Motor neuron (in vitro differentiated cells): ENCODE data around the gene GJA4. TPM values are rescaled to one million over a fixed set of nuclear protein-coding genes. Genes with fewer than 3 reads are reported as not detected.

Source experiments
- ATAC-seq, 8 experiments: fragments of 200-7000 bp; cut with Tn5 transposase; replicated peaks in 6 of 8; 2 replicates each; pipeline ENCODE4 v1.8.0; 2021; ENCODE audit warnings: mild to moderate bottlenecking in 8 of 8, moderate library complexity in 8 of 8
- H3K27ac ChIP-seq, 2 donors: fragments of 250-450 bp; sonication (Bioruptor Pico); 2 replicates each; pipeline ENCODE4 v1.9.0; 2021; ENCODE audit warnings: antibody characterized with exemption in 2 of 2, mild to moderate bottlenecking in 2 of 2, moderate library complexity in 1 of 2
- H3K4me1 ChIP-seq, 2 donors: fragments of 250-450 bp; sonication (Bioruptor Pico); replicated peaks in 1 of 2; 2 replicates each; pipeline ENCODE4 v1.6.1; 2021; ENCODE audit warnings: antibody characterized with exemption in 2 of 2, mild to moderate bottlenecking in 2 of 2, moderate library complexity in 1 of 2
- H3K4me3 ChIP-seq, 5 donors: fragments of 250-450 bp; sonication (Bioruptor Pico); 2 replicates each; pipeline ENCODE4 v1.9.0; 2021; ENCODE audit warnings: antibody characterized with exemption in 5 of 5, mild to moderate bottlenecking in 5 of 5, moderate library complexity in 4 of 5
- WGBS, 10 experiments: fragments of 450-650 bp; shearing (Covaris generic); methylation state at CpG; one replicate each; pipeline ENCODE4 v1.0.0; 2022; 5-methylcytosine and 5-hydroxymethylcytosine counted together
- in situ Hi-C, 9 experiments: fragments of 400-800 bp; cut with MboI; loops; one replicate each; pipeline ENCODE4 v1.15.0; 2021; ENCODE audit warnings: low sequenced_read_pairs in 9 of 9, low pct_unique_long_range_greater_than_20kb in 2 of 9; ENCODE audit not compliant: unreplicated experiment in 9 of 9
- total RNA-seq, 8 experiments: library from RNA; unstranded; fragments of 300-600 nt; gene quantifications; 2 replicates each; pipeline versions ENCODE4 v1.2.3 to v1.2.4, GENCODE V29; 2022

GJA4 gene
- total RNA-seq, 8 experiments from 2014 or later = 0.38 to 1.2 (median 0.68) TPM

- Histone ChIP-seq H3K4me3 (no peak overlapping the region), H3K4me1 (peaks cover 18 to 21% of the 10 kb centered on the region in 2 donors), H3K27ac (no peak overlapping the region)
- in situ Hi-C loops = no loop called here
- 60 to 89% (median 81%) methylated on average over 1 to 14 of the region's 14 CpGs; no CpG with 5 or more reads in 1 of the 10 experiments for WGBS, 10 experiments
- ATAC-seq = no peak
These were observed 46.9 kb downstream of the GJA4 start for GRCh38 chr1:34839526-34840305.

- no peak for ATAC-seq
- Histone ChIP-seq H3K4me1 (peaks cover 26 to 28% of the 10 kb centered on the region in 2 donors), H3K27ac (no peak overlapping the region), H3K4me3 (no peak overlapping the region)
- in situ Hi-C loops = no loop called here
- 60 to 100% (median 78%) methylated on average over 1 to 3 of the region's 3 CpGs; no CpG with 5 or more reads in 5 of the 10 experiments for WGBS, 10 experiments
These were observed 47.6 kb downstream of the GJA4 start for GRCh38 chr1:34840426-34840825.

GRCh38 chr1:34842073-34842472 is 49.3 kb downstream of the GJA4 start:
- peak in 2 of 8 experiments; percentile 81 to 90 for ATAC-seq
- Histone ChIP-seq H3K4me3 (no peak overlapping the region), H3K4me1 (peaks cover 42 to 44% of the 10 kb centered on the region in 2 donors), H3K27ac (no peak overlapping the region)
- 33 to 100% (median 89%) methylated on average over 1 to 3 of the region's 3 CpGs; no CpG with 5 or more reads in 3 of the 10 experiments for WGBS, 10 experiments
- in situ Hi-C loops = no loop called here

GRCh38 chr1:34842952-34843371 is 50.2 kb downstream of the GJA4 start:
- ATAC-seq = no peak
- WGBS, 10 experiments = 30 to 100% (median 48%) methylated on average over 1 to 3 of the region's 4 CpGs; no CpG with 5 or more reads in 4 of the 10 experiments

GRCh38 chr1:34843392-34844251 is 50.8 kb downstream of the GJA4 start:
- in situ Hi-C loops = no loop called here
- WGBS, 10 experiments = 25 to 90% (median 45%) methylated on average over 4 to 14 of the region's 14 CpGs; no CpG with 5 or more reads in 1 of the 10 experiments
- peaks cover 48 to 50% of the 10 kb centered on the region in 2 donors for H3K4me1 ChIP-seq
- H3K27ac ChIP-seq = peak overlapping the region; percentile 27 to 55
- peak in 2 of 8 experiments; percentile 13 for ATAC-seq
- no peak overlapping the region for H3K4me3 ChIP-seq

More at GRCh38 chr1:34842952-34843371, 50.2 kb downstream of the GJA4 start:
- H3K4me3 ChIP-seq = no peak overlapping the region
- peaks cover 48 to 50% of the 10 kb centered on the region in 2 donors for H3K4me1 ChIP-seq
- in situ Hi-C loops = no loop called here
- H3K27ac ChIP-seq = peak overlapping the region in 1 of 2 donors; percentile 6

- H3K4me3 ChIP-seq = no peak overlapping the region
- WGBS, 10 experiments = 0% methylated on average over 1 to 4 of the region's 4 CpGs; no CpG with 5 or more reads in 7 of the 10 experiments
- H3K4me1 ChIP-seq = peaks cover 48 to 50% of the 10 kb centered on the region in 2 donors
- peak in 5 of 8 experiments; percentile 64 to 80 (median 75) for ATAC-seq
- peak overlapping the region in 1 of 2 donors; percentile 30 for H3K27ac ChIP-seq
- in situ Hi-C loops = no loop called here
These were observed 51.4 kb downstream of the GJA4 start for GRCh38 chr1:34844252-34844634.

Other genes with a start within 250 kb of the GJA4 start
- gene GJB5, start 38.0 kb upstream of the GJA4 start, total RNA-seq = 10 to 100 TPM in 1 of 8 experiments, 1 to 10 TPM in 2, under 1 TPM in 5; 0.16 to 26.1 (median 0.53) TPM
- gene GJB4, start 33.3 kb upstream of the GJA4 start, total RNA-seq = 1 to 10 TPM in 2 of 8 experiments, under 1 TPM in 3, not detected in 3; 0.32 to 2.4 (median 0.38) TPM
- 1 to 10 TPM in 1 of 8 experiments, under 1 TPM in 7; 0.05 to 8.6 (median 0.35) TPM for gene GJB3, start 11.8 kb upstream of the GJA4 start, total RNA-seq
- gene SMIM12, start 66.8 kb downstream of the GJA4 start, total RNA-seq = 10 to 100 TPM; 11.3 to 34.4 (median 24.5) TPM
- 1 to 10 TPM in 6 of 8 experiments, under 1 TPM in 2; 0.21 to 8.2 (median 4.1) TPM for gene DLGAP3, start 136.7 kb downstream of the GJA4 start, total RNA-seq
- gene TMEM35B, start 192.3 kb downstream of the GJA4 start, total RNA-seq = 10 to 100 TPM in 4 of 8 experiments, 1 to 10 TPM in 3, under 1 TPM in 1; 0.66 to 29.3 (median 8.7) TPM
- gene ZMYM6, start 238.9 kb downstream of the GJA4 start, total RNA-seq = 10 to 100 TPM; 18.0 to 33.5 (median 23.3) TPM